GM18505 (cell line): ENCODE data around the gene GALNT8.

ENCODE experiments used
- ATAC-seq: cut with Tn5 transposase; IDR thresholded peaks from one replicate; pipeline ENCODE4 v1.9.1; 2021; ENCODE audit not compliant: unreplicated experiment
- POLR2A ChIP-seq: IDR thresholded peaks from 4 replicates; pipeline ENCODE4 v1.6.1; 2011; ENCODE audit warnings: borderline replicate concordance; ENCODE audit not compliant: insufficient read depth, insufficient read length; ENCODE audit errors: extremely low read depth

GALNT8 gene, protein sequence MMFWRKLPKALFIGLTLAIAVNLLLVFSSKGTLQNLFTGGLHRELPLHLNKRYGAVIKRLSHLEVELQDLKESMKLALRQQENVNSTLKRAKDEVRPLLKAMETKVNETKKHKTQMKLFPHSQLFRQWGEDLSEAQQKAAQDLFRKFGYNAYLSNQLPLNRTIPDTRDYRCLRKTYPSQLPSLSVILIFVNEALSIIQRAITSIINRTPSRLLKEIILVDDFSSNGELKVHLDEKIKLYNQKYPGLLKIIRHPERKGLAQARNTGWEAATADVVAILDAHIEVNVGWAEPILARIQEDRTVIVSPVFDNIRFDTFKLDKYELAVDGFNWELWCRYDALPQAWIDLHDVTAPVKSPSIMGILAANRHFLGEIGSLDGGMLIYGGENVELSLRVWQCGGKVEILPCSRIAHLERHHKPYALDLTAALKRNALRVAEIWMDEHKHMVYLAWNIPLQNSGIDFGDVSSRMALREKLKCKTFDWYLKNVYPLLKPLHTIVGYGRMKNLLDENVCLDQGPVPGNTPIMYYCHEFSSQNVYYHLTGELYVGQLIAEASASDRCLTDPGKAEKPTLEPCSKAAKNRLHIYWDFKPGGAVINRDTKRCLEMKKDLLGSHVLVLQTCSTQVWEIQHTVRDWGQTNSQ

DNA sequence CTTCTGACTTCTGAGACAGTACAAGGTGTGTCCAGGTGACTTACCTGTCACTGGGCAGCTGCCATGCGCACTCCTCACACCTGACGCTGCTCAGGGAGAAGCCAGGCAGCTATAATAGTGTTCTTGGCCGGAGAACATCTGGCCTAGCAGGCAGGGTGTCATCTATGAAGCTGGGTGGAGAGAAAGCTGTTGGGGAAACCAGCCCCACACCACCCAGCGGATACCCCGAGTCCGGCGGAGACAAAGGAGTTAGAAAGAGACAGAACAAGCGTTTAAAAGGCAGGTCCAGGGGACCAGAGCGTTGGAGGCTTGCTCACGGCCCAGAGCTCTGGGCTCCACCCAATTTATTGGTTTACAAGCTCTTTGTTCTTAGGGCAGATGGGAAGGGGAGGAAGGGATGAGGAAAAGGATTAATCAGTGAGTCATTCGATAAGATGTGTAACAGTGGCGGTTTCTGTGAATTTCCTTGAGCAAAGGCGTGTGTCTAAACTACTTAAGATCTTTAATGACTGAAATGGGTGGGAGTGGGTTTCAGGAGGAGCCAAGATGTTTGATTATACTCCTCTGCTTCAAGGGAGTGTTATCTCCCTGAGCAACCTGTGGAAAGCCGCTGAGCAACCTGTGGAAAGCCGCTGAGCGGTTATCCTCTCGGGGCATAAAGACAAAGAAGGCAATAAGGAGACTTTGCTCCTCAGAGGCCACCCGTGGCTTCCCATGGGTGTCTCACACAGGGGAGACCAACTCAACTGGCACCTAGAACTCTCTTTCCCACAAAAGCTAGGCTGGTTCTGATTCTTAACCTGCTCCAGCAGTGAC lies at the start of gene GALNT8:
TSS of gene GALNT8 (plus strand) at position 580 of the 816 bp plus-strand sequence. CDS start 278 bp downstream, outside the sequence.
- no peak for TF ChIP-seq POLR2A
- no peak for ATAC-seq

DNA sequence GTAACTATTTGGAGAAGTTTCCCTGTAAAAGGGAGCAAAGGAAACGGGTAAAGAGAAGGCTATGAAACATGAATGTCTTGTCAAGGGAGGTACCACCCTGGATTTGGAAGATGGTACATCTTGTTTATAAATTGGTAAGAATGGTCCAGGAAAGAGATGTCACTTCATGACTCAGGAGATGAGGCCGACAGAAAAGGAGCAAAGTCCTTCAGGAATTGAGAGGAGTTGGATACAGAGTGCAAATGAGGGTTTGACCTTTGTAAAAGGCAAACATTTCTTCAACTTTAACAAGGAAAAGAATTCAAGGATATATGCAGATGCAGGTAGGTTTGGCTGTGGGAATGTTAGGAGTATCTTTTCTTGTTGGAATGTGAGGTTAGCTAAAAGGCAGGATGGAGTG lies 40.5 kb upstream of the GALNT8 start:
- ATAC-seq, result no peak
- no peak for TF ChIP-seq POLR2A

DNA sequence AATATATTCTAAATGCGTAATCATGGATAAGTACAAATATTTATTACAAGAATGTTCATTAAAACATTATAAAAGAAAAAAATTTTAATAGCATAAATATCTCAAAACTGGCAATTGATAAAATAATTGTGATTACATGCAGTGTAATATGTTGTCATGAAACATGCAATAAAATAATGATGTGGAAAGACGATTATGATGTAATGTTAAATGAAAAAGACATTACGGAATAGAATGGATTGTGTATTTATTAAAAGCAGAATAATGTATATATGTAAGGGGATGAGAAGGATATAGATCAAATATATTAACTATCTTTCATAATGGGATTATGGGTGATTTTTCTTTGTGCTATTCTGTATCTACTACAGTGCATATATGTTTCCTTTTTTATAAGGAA lies 38.5 kb upstream of the GALNT8 start:
- no peak for TF ChIP-seq POLR2A
- ATAC-seq, result no peak

DNA sequence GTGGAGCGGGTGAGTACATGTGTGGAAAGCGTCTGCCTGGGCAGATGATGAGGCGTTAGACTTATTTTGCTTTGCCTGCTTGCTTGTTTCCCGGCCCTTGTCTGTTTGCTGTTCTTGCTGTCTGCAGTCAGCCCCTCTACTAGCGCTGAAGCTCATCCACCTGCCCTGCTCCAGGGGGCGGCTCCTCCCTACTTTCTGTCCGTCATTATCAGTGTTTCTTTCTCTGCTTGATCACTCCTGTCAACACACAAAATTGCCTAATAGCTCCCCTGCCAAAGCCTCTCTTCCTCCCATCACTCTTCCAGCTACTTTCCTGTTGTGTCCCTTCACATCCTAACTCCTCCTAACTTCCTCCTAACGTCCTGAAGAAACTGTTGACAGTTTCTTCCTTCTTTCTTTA lies 34.9 kb upstream of the GALNT8 start:
- ATAC-seq, result no peak
- TF ChIP-seq POLR2A, result no peak

DNA sequence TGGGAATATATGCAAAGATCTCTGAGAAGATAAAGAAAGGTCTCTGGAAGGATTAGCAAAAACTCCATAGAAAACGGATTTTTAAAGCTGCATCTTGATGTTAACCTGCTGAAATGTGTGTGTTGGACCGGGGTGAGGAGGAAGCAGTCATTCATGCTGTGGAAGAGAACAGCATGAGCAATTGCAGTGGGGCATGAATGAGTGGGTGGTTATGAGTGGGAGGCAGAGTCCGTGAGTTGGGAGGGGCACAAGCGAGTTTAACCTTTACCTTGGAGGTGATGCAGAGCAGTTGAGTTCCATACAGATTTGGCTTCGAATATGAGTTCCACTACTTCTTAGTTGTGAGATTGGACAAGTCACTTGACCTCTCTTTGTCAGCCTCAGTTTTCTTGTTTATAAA lies 29.4 kb upstream of the GALNT8 start:
- no peak for TF ChIP-seq POLR2A
- ATAC-seq, result no peak

DNA sequence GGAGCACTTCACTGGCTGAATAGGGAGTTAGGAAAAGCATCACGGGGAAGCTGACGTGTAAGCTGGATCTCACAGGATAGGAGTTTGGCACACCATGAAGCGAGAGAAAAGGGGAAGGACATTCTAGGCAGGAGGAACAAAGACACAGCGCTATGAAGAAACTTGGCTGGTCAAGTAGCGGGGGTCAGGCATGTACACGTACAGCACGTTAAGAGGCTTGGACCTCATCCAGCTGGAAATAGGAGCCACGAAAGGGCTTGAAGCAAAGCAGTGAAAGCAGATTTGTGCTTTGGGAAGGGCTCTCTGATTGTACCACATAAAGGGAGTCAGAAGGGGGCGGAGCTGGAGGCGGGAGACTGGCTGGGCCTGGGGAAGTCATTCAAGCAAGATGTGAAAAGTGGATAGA lies 19.6 kb upstream of the GALNT8 start:
- no peak for TF ChIP-seq POLR2A
- ATAC-seq, result no peak

DNA sequence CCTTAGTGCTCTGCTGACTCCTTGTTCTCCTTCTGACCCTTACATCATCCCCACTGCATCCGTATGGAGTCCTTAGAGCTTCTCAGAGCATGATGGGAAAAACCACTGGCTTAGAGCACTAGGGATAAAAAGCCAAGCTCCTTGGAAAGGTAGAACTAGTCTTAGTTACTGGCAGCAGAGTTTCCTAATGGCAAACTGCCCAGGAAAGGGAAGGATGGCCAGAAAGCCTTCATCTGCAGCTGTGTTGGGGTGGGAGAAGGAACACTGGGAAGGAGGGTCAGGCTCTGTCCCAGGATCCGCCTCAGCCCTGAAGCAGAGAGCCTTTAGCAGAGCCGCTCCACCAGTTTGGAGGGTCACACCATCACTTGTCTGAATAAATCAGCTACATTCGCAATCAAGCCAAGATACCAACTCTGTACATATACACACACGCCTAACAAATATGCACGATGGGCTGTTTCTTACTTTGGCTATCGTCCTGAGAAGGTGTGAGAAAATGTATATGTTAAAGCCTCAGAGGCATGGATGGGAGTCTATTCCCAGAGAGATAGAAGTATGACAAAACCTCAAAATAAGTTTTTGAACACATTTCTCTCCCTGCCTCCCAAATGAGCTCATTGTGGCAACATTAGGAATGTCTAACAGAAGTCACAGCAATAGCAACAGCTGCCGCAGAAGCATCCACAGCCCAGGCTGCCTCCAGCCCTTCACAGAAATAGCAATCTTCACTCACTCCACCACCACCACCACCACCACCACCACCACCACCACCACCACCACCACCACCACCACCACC lies 18.6 kb upstream of the GALNT8 start:
- TF ChIP-seq POLR2A, result no peak
- no peak for ATAC-seq

DNA sequence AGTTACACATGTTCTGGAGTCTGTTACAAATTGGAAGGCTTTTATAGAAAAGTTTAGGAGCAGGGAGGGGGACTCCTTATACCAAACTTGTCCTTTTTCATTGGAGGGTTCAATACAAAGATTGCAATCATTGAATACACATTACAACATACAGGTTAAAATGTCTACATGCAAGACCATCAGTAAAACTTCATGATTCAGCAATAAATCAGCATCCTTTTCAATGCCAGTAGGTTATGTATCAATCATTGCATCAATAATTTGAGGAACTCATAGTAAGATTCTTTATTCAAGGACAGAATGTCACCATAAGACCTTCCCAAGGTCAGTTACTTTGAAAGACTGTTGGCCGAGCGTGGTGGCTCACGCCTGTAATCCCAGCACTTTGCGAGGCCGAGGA lies 16.5 kb upstream of the GALNT8 start:
- ATAC-seq, result no peak
- no peak for TF ChIP-seq POLR2A

DNA sequence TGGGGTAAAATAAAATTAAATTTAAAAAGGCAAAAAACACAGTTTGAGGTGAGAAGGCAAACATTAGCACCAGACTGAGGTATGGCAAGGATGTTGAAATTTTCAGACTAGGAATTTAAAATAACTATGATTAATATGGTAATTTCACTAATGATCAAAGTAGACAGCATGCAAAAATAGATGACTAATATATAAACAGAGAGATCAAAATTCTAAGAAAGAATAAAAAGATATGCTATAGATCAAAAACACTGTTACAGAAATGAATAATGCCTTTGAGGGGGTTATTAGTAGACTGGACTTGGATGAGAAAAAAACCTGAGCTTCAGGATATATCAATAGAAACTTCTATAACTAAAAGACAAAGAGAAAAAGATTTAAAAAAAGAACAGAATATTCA lies 14.4 kb upstream of the GALNT8 start:
- TF ChIP-seq POLR2A, result no peak
- ATAC-seq, result no peak

DNA sequence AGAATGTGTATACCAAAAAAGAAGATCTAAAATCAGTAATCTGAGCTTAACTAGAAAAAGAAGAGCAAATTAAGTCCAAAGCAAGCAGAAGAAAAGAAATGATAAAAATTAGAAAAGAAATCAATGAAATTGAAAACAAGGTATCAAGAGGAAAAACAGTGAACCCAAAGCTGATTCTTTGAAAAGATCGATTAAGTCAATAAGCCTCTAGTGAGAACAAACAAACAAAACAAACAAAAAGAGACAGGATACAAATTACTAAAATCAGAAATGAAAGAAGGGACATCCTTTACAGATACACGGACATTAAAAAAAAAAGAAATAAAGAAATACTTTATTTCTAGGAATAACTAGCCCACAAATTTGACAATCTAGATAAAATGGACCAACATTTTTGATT lies 12.9 kb upstream of the GALNT8 start:
- TF ChIP-seq POLR2A, result no peak
- ATAC-seq, result no peak

DNA sequence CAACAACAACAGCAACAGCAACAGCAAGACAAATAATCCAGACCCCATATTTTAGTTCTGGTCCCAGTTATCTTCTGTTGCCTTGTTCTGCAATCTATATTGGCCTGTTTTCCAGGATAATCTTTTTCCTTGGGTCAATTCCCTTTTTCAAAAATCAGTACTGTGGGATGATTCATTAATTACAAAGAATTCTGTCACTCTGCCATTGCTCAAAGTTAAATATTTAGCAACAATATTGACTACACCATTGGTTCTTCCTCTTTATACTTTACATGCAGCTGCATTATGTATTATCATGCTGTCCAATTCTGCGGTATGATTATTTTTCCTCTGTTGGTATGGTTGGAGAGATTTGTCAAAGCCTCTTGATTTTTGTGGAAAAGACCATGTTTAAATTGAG lies 10.1 kb upstream of the GALNT8 start:
- no peak for ATAC-seq
- TF ChIP-seq POLR2A, result no peak

DNA sequence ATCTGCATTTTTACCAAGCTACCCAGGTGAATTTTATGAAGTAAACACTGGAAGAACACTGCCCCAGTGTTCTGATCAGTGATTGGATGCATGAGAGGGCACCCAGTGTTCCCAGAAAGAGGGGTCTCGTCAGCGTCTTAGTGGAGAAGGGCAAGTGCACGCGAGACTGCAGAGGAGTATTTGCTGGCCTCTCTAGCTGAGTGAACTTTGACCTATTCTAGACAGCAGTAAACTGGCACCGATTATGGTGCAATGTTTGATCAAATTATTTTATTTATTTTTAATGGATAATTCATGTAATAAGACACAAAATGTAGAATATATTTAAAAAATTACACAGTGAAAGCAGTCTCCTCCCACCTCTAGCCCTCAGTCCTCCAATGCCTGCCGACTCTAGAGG lies 5.3 kb upstream of the GALNT8 start:
- no peak for TF ChIP-seq POLR2A
- no peak for ATAC-seq

DNA sequence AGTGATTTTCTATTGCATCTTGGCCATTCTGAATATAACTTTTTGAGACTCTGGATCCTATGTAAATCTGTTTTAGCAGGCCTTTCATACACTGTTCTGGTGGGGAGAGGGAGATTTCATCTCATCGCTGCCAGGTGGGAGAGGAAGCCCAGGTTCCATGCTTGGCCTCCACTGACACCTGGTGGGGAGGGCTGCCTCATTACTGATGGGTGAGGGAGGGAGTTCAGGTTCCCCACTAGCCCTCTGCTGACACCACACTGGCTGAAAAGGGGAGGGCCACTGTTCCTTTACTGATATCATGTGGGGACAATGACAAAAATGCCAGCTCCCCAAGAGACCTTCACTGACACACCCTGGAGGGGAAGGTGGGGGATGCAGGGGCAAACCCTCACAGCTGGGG lies 2.4 kb upstream of the GALNT8 start:
- no peak for ATAC-seq
- no peak for TF ChIP-seq POLR2A
